GM21717 (cell line): ENCODE measurements around the gene HMGCS2.

Experiments used
- ATAC-seq: cut with Tn5 transposase; IDR thresholded peaks from one replicate; pipeline ENCODE4 v1.9.1; 2021; ENCODE audit warnings: mild to moderate bottlenecking, moderate library complexity; ENCODE audit not compliant: unreplicated experiment

Gene HMGCS2

DNA sequence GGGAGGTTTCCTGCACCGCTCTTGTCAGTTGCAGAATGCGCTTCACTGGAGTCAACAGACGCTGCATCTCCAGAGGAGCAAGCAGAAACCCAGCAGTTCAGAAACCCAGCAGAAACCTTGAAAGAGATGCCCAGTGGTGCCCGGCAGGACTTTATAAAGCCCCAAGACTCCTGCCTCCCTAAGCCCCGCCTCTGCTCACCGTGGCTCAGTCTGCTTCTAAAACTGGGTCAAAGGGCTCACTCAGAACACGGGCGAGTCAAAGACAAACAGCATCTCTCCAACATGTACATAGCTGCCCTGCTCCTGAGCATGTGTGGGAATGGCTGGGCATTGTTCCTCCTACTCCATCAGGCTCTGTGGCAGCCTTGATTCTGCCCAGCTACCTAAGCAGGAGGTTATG, at the start of gene HMGCS2:
Gene HMGCS2, minus strand, starts transcription at position 128 of the 400 bp plus-strand sequence. Its CDS starts 61 bp downstream, at position 67.
- no peak for ATAC-seq

DNA sequence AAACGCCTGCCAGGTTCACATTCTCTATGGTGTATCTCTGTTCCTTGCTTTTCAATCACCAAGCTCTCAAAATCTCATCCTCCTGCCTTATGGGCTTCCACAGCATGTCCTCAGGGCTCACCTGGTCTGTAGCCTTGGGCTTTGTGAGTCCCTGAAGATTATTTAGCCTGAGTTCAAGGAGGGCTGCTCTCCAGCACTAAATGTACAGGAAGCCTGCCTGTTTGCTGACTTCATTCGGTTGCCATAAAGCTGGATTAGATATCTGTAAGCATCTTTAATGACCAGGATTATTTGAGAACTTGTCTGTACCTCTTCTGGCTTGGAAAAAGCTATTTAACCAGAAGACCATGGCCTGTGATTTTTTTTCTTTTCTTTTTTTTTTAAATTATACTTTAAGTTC, 49.5 kb upstream of the HMGCS2 start:
- no peak for ATAC-seq

DNA sequence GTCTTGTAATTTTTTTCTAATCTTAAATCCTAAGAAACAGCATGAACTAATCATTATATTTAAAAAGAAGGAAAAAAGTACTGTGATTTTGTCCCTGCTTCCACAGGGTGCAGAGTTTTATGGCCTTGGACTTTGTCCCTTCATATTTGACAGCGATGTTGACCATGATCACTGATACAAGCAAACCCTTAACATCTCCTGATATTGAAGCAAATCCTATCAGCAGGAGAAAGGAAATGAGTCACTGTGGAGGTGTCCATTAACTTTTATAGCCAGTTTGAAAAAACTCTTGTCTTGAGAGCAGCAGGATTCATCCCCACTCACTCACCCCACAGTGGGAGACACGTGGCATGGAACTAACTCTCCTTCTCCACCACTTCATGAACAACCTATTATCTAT, 47.7 kb upstream of the HMGCS2 start:
- no peak for ATAC-seq

- ATAC-seq, result no peak
These were observed 47.2 kb upstream of the HMGCS2 start for GRCh38 chr1:119815928-119816327.

- ATAC-seq, result no peak
These were observed 46.7 kb upstream of the HMGCS2 start for GRCh38 chr1:119815361-119815760.

GRCh38 chr1:119814288-119814687, 45.6 kb upstream of the HMGCS2 start:
- ATAC-seq, result no peak

GRCh38 chr1:119811985-119812557, 43.4 kb upstream of the HMGCS2 start:
- ATAC-seq, result no peak

DNA sequence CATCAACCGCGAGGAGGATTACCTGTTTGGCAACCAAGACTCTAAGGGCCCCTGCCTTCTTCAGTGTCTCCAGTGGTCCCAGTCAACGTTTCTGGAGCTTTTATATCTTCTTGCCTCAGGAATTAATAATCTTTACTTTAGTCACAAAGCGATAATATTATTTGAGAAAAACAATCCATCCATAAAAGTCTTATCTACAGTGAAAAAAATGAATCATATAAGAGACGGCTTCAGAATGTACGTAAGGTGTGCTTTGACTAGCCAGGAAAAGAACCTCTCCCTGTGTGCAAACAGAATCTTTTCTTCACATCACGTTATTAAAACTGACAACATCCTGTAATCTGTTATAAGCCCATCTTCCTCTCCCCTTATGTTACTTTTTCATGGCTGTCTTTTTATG, 42.7 kb upstream of the HMGCS2 start, which contains the start of gene REG4:
Gene REG4, minus strand, starts transcription at position 74 of the 400 bp plus-strand sequence. CDS start 2,691 bp downstream, outside the sequence.
- ATAC-seq, result no peak

- ATAC-seq, result no peak
These were observed 40.4 kb upstream of the HMGCS2 start for GRCh38 chr1:119808972-119809550.

DNA sequence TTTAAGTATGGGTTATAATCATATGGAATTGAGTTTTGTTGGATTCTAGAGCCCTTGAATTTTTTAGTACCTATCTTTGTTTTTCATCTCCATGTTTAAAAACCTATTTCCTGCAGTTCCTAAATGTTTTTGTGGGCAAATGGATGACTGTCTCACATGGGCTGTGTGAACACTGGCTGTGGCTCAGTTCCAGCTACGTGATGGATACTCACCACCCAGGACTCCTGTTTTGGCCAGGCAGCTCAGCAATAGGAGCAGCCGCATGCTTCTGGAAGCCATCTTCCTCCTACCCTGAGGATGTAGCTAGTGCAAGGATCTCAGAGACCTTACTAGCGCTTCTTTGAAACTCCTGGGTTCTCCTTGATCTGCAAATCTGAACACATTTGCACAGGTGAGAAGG, 39.8 kb upstream of the HMGCS2 start:
- ATAC-seq, result no peak

DNA sequence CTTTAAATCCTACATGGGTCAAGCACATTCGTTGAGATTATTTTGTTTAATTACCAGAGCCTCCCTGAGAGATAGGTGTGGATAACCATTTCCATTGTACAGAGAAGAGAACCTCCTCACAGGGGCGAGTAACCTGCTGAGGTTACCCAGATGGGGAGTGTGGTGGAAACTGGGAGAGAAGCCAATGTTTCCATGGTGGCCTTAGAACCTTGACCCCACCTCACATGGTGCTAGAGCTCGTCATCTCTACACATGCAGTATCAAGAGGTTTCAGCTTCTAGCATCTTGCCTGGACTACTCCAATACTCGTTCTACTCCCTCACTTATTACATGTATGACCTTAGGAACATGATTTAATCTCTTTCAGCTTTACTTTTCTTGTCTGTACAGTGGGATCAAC, 37.8 kb upstream of the HMGCS2 start:
- ATAC-seq, result no peak

DNA sequence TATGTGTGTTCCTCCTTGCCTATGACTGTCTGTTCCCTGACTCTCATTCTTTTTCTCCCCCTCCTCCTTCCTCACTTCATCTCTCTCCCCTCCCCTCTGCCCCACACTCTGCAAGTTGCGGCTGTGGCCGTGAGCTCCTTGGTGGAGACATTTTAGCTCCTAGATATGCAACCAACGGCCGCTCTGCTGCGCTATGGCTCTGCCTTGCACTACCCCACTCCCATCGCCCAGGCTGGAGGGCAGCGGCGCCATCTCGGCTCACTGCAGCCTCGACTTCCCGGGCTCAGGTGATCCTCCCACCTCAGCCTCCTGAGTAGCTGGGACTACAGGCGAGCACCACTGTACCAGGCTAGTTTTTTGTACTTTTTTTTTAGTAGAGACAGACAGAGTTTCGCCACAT, 37.0 kb upstream of the HMGCS2 start:
- no peak for ATAC-seq

- no peak for ATAC-seq
These were observed 36.5 kb upstream of the HMGCS2 start for GRCh38 chr1:119805247-119805646.

DNA sequence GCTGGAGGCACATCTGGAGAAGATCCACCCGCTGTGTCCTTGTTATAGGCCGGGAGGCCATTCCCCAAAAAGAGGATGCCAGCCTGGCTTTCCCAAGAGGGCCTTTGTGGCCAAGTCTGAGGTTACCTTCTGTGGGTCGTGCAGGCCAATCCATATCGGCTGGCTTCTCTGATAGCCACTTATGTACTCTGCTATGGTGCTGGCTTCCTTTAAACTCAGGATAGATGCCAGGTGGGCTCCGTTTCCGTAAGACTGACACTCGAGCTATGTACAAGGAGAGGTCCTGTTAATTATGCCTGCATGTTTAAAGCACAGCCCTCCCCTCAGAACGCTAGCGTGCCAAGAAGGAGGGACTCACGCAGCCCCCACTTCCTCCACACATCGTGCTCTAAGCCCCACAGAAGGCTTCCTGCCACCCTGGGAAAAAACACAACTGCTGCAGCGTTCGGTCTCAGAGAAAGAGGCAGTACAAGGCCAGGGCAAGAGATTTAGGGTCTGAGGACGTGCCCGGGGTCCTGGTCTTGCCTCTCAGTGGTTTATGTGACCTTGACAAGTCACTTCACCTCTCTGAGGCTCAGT, 31.0 kb upstream of the HMGCS2 start:
- no peak for ATAC-seq

DNA sequence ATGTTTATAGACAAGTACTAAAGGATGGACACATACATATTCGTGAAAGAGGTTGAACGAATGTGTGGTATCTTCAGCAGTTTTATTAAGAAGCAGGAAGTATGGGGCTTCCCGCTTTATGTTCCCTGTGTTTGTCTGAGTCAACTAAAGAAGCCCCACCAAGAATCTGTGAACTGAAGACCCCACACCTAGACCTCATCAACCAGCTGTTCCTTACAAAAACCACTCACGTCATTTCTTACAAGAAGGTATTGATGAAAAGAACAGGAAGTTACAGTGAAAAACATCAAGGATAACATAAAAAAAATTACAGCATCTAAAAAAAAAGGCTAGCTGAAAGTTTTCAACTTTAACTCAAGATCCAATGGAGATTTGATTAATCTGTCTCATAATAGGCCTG, 30.3 kb upstream of the HMGCS2 start:
- ATAC-seq, result no peak

GRCh38 chr1:119797606-119798005, 28.9 kb upstream of the HMGCS2 start:
- ATAC-seq, result no peak

- ATAC-seq, result no peak
These were observed 28.5 kb upstream of the HMGCS2 start for GRCh38 chr1:119797162-119797561.

DNA sequence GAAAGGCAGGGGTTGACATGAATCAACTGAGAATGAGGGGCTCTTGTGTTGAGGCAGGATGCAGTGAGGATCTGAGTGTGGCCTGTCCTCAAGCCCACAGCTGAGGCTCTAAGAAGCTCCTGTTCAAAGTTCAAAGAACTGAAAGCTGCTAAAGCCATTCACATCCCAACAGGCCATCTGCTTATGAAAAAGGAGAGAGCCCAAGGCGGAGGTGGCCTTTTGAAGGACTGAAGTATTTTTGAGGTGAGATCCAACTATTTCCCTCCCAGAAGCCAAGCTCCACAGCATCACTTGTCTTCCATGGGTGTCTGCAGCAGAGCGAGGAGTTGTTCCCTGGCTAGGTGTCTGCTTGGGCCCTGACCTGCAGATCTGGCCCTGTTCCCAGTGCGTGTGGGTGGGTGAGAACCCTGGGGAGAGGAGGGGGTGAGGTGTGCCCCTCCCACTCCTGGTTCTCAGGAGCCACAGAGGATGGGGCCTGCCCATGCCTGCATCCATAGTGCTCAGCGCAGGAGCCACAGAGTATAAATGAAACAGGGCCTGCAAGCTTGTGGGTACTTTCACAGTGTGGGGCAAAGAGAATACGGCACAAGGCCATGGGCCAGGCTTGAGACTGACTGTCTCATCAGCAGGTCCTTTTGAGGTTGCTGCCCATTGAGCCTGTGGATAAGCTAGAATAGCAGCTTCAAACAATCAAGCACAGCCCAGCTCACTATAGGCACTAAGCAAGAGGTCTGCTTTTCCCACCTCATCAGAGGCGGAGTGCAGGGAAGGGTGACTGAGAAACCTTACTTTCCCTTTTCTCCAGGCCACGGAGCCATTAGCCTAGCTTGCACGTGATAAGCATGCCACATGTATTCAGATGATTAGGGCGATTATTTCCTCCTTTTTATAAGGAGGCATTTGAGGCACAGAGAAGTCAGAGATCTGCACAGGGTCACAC, 26.8 kb upstream of the HMGCS2 start:
- ATAC-seq, result no peak

DNA sequence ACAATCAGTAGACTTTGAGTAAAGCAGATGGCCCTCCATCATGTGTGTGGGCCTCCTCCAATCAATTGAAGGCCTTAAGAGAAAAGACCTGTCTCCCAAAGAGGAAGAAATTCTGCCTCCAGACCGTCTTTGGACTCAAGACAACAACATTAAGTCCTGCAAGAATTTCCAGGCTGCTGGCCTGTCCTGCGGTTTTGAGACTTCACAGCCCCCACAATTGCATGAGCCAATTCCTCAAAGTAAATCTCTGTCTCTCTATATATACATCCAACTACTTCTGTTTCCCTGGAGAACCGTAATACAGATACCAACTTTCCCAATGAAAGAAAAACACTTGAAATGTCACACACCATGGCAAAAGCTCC, 26.2 kb upstream of the HMGCS2 start:
- ATAC-seq, result no peak

- ATAC-seq, result no peak
These were observed 25.6 kb upstream of the HMGCS2 start for GRCh38 chr1:119794230-119794875.

GRCh38 chr1:119791377-119791776, 22.7 kb upstream of the HMGCS2 start:
- no peak for ATAC-seq
